Smooth muscle cell (in vitro differentiated cells): Measurements from ENCODE around the gene DPP6. TPM values are rescaled to one million over a fixed set of nuclear protein-coding genes. Genes with fewer than 3 reads are reported as not detected.

Source experiments
- DNase-seq: peaks from one replicate; lab custom pipeline; 2025; ENCODE audit not compliant: unreplicated experiment; lab: John Stamatoyannopoulos, UW
- H2AFZ ChIP-seq: fragments of 200-600 bp; sonication (generic); 2 replicates; pipeline ENCODE4 v1.6.0; 2016; ENCODE audit warnings: antibody characterized with exemption, low read depth, mild to moderate bottlenecking
- H3F3A ChIP-seq: fragments of 200-600 bp; sonication (generic); 2 replicates; pipeline ENCODE4 v1.6.0; 2017; ENCODE audit warnings: antibody characterized with exemption, low read depth
- H3K27ac ChIP-seq: fragments of 200-600 bp; sonication (generic); 2 replicates; pipeline ENCODE4 v1.5.1; 2016; ENCODE audit warnings: low read depth, mild to moderate bottlenecking
- H3K27me3 ChIP-seq: fragments of 200-600 bp; sonication (generic); 2 replicates; pipeline ENCODE4 v1.6.1; 2016; ENCODE audit warnings: low read depth, mild to moderate bottlenecking
- H3K36me3 ChIP-seq: fragments of 200-600 bp; sonication (generic); 2 replicates; pipeline ENCODE4 v1.5.1; 2016; ENCODE audit warnings: low read depth
- H3K4me1 ChIP-seq: fragments of 200-600 bp; sonication (generic); 2 replicates; pipeline ENCODE4 v1.5.1; 2016; ENCODE audit warnings: low read depth
- H3K4me2 ChIP-seq: fragments of 200-600 bp; sonication (generic); 2 replicates; pipeline ENCODE4 v1.6.0; 2016; ENCODE audit warnings: mild to moderate bottlenecking
- H3K4me3 ChIP-seq: fragments of 200-600 bp; sonication (generic); 2 replicates; pipeline ENCODE4 v1.5.1; 2016; ENCODE audit warnings: mild to moderate bottlenecking
- H3K79me2 ChIP-seq: fragments of 200-600 bp; sonication (generic); 2 replicates; pipeline ENCODE4 v1.6.0; 2016; ENCODE audit warnings: low read depth, mild to moderate bottlenecking
- H3K9ac ChIP-seq: fragments of 200-600 bp; sonication (generic); 2 replicates; pipeline ENCODE4 v1.6.0; 2016; ENCODE audit warnings: low read depth
- H3K9me3 ChIP-seq: fragments of 200-600 bp; sonication (generic); replicated peaks from 2 replicates; pipeline ENCODE4 v1.5.1; 2016; ENCODE audit warnings: low read depth
- H4K20me1 ChIP-seq: fragments of 200-600 bp; sonication (generic); 2 replicates; pipeline ENCODE4 v1.6.0; 2016; ENCODE audit warnings: low read depth
- whole genome bisulfite sequencing: methylation state at CpG from one replicate; pipeline ENCODE4 v1.1.7; 2016; ENCODE audit warnings: low lambda C conversion rate; 5-methylcytosine and 5-hydroxymethylcytosine counted together
- polyA plus RNA-seq: library from polyadenylated mRNA; unstranded; fragments of >200 nt; fragmentation: Nextera tagmentation; extraction: Ambion mirVana; gene quantifications from 2 replicates; pipeline ENCODE4 v1.2.1, GENCODE V29; 2016
- total RNA-seq: library from RNA; depleted of rRNA; stranded (reverse); fragments of >200 nt; gene quantifications from 2 replicates; pipeline ENCODE4 v1.2.3, GENCODE V29; 2014
- TF ChIP-seq, protein P1 (sequence below): fragments of 200-600 bp; sonication (generic); IDR thresholded peaks from 2 replicates; pipeline ENCODE4 v1.5.1; 2017; ENCODE audit warnings: borderline replicate concordance, mild to moderate bottlenecking, antibody characterized with exemption; ENCODE audit not compliant: insufficient read depth, poor library complexity, severe bottlenecking

DPP6 gene
- total and polyA plus RNA-seq, 2 experiments from 2014 or later: 0.72 TPM; not detected in 1

DNA sequence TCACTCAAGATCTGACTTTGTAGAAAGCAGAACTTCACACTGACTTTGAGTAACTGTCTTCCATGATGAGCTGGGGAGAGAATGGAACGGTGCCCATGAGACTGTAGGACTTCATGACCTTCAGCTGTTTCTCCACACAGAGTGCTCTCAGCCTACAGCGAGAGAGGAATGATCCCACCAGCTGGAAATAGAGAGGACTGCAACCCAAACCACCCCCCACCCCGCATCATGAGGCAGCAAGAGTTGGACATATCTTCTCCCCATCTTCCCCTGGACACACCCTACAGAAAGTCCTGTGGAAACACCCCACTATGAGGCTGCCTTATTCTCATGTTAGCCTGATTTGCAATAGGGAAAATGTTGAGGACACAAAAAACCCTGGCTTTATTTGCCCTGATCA is 638.2 kb downstream of the DPP6 start:
- H3K4me1 ChIP-seq: no peaks in the 10 kb centered on the region
- H3K27me3 ChIP-seq: no peaks in the 10 kb centered on the region
- WGBS: 62% methylated on average over 3 of the region's 3 CpGs
- H3F3A ChIP-seq: no peaks in the 10 kb centered on the region
- H3K36me3 ChIP-seq: no peaks in the 10 kb centered on the region
- H3K27ac ChIP-seq: no peak overlapping the region
- H3K4me3 ChIP-seq: no peak overlapping the region
- H3K4me2 ChIP-seq: no peak overlapping the region
- H2AFZ ChIP-seq: no peak overlapping the region
- H3K79me2 ChIP-seq: no peaks in the 10 kb centered on the region
- no peak for DNase-seq
- H3K9ac ChIP-seq: no peak overlapping the region
- TF ChIP-seq, protein P1, sequence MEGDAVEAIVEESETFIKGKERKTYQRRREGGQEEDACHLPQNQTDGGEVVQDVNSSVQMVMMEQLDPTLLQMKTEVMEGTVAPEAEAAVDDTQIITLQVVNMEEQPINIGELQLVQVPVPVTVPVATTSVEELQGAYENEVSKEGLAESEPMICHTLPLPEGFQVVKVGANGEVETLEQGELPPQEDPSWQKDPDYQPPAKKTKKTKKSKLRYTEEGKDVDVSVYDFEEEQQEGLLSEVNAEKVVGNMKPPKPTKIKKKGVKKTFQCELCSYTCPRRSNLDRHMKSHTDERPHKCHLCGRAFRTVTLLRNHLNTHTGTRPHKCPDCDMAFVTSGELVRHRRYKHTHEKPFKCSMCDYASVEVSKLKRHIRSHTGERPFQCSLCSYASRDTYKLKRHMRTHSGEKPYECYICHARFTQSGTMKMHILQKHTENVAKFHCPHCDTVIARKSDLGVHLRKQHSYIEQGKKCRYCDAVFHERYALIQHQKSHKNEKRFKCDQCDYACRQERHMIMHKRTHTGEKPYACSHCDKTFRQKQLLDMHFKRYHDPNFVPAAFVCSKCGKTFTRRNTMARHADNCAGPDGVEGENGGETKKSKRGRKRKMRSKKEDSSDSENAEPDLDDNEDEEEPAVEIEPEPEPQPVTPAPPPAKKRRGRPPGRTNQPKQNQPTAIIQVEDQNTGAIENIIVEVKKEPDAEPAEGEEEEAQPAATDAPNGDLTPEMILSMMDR: no peak
- H4K20me1 ChIP-seq: no peaks in the 10 kb centered on the region
- H3K9me3 ChIP-seq: no peaks in the 10 kb centered on the region

DNA sequence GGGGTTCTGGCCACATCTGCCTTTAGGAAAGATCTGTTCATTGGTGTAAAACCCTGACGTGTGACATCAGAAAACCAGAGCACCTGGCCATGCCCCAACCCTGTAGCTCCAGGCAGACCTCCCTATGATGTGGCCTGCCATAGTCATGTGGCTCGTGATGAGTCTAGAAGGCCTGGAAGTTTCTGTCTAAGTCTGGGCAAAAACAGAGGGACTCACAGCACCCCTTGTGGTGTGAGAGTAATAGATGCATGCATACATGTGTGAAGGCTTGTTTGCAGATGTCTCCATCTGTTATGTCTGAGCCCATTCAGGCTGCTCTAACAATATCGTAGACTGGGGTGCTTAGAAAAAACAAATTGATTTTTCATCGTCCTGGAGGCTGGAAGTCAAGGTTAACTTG is 641.5 kb downstream of the DPP6 start:
- no peaks in the 10 kb centered on the region for H3K27me3 ChIP-seq
- no peaks in the 10 kb centered on the region for H3K4me1 ChIP-seq
- no peak overlapping the region for H3K4me3 ChIP-seq
- no peak overlapping the region for H3K9ac ChIP-seq
- H4K20me1 ChIP-seq: no peaks in the 10 kb centered on the region
- H3K27ac ChIP-seq: no peak overlapping the region
- H2AFZ ChIP-seq: no peak overlapping the region
- H3K36me3 ChIP-seq: no peaks in the 10 kb centered on the region
- TF ChIP-seq, protein P1: no peak
- no peak for DNase-seq
- H3K79me2 ChIP-seq: no peaks in the 10 kb centered on the region
- H3K9me3 ChIP-seq: no peaks in the 10 kb centered on the region
- H3K4me2 ChIP-seq: no peak overlapping the region
- H3F3A ChIP-seq: no peaks in the 10 kb centered on the region
- WGBS: 79% methylated on average over 4 of the region's 4 CpGs

DNA sequence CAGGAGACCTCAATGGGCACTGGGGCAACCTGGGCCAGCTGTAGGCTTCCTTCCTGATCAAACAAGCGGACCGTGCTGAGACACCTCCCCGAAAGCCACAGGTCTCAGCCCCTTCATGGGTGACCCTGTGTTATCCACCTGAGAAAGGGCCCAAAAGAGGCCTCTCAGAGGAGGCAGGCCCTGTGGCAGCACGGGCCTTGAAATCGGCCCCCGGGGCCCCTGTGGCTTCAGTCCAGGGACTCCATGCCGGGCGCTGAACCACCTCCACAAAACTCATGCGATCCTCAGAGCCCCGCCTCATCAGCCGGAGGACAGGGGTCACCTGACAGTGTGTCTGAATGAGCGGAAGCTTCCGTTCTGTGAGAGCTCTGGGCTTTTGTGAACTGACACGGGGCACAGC is 643.6 kb downstream of the DPP6 start:
- no peaks in the 10 kb centered on the region for H3K4me1 ChIP-seq
- H3K4me2 ChIP-seq: no peak overlapping the region
- no peak for DNase-seq
- WGBS: 91% methylated on average over 14 of the region's 14 CpGs
- no peaks in the 10 kb centered on the region for H4K20me1 ChIP-seq
- H3K36me3 ChIP-seq: no peaks in the 10 kb centered on the region
- H3K4me3 ChIP-seq: no peak overlapping the region
- no peak overlapping the region for H3K9ac ChIP-seq
- H3F3A ChIP-seq: no peaks in the 10 kb centered on the region
- TF ChIP-seq, protein P1: no peak
- H2AFZ ChIP-seq: no peak overlapping the region
- no peaks in the 10 kb centered on the region for H3K79me2 ChIP-seq
- no peaks in the 10 kb centered on the region for H3K27me3 ChIP-seq
- no peak overlapping the region for H3K27ac ChIP-seq
- no peaks in the 10 kb centered on the region for H3K9me3 ChIP-seq

DNA sequence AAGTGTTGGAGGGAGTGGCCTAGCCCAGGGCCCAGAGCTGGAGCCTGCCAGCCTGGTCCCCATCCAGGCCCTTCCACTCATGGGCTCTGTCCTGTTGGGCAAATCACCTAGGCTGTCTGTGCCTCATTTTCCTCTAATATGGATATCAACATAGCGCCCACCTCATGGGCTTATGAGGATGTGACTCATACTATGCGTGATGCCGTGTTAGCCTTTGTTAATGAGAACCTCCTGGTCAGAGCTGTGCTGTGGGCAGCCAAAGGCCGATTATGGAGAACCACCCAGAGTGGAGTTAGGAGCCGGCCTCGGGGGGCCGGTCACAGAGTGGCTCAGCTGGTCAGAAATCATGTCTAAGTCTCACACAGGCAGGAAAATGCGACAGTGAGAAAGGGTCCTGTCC is 644.4 kb downstream of the DPP6 start:
- Histone ChIP-seq H3K27me3 (no peaks in the 10 kb centered on the region), H3K4me3 (no peak overlapping the region), H3K9ac (no peak overlapping the region), H3K4me1 (no peaks in the 10 kb centered on the region), H3K36me3 (no peaks in the 10 kb centered on the region), H2AFZ (no peak overlapping the region), H3K4me2 (no peak overlapping the region), H4K20me1 (no peaks in the 10 kb centered on the region), H3K27ac (no peak overlapping the region), H3K79me2 (no peaks in the 10 kb centered on the region), H3K9me3 (no peaks in the 10 kb centered on the region), H3F3A (no peaks in the 10 kb centered on the region)
- DNase-seq: no peak
- 91% methylated on average over 8 of the region's 8 CpGs for WGBS
- TF ChIP-seq, protein P1: no peak
